HG03521 (cell line): ENCODE measurements around the gene LYST.
A peak's percentile ranks its signal among the peaks of the same experiment; 100 is the strongest.
"Not testable (repeated sequence)": the region's sequence is repeated elsewhere in the genome, so short reads cannot be mapped to it uniquely, and the experiment has no call there.

Source experiments
- ATAC-seq: cut with Tn5 transposase; IDR thresholded peaks from one replicate; pipeline ENCODE4 v1.9.1; 2021; ENCODE audit warnings: mild to moderate bottlenecking, moderate library complexity; ENCODE audit not compliant: unreplicated experiment

Gene LYST

DNA sequence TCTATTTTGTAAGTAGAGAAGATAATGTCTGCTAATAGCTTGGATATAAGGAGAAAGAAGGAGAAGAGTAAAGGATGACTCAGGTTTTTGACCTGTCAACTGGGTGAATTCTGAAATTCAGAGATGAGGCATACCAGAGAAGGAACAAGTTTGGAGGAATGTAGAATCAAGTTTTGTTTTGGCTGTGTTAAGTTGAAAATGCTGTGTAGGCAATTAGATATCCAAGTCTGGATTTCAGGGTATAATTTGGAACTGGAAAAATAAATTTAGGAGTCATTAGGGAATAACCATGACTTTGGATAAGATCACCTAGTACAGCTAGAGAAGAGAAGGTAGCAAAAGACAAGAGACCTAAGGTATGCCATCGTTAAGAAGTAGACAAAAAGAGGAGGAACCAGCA, 194.7 kb downstream of the LYST start:
- no peak for ATAC-seq

DNA sequence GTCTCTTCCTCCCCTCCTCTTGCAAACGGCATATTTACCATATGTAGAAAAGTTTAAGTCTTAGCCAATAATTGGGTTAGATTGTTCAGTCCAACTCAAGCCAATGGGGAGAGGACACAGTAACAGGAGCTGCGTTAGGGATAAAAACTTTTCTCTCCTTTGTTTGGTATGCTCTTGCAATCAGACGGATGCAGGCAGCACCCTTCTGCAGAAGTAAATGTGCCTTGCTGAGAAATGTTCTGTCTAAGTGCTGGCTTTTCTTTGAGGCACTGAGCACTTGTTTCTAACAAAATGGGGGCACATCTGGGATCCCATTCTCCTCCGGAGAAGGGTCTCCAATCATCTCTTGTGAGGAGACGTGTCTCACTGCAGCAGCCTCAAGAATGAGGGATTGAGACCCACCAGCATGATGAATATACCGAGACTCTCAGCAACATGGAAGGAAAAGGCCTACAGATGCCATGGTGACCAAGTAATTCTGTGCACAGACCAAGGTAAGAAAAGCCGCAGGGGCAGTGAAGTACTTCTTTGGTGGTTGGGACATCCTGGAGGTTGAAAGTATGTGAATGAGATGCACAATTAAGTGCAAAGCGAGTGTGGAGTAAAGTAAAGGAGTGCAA, 196.4 kb downstream of the LYST start:
- ATAC-seq, result no peak

DNA sequence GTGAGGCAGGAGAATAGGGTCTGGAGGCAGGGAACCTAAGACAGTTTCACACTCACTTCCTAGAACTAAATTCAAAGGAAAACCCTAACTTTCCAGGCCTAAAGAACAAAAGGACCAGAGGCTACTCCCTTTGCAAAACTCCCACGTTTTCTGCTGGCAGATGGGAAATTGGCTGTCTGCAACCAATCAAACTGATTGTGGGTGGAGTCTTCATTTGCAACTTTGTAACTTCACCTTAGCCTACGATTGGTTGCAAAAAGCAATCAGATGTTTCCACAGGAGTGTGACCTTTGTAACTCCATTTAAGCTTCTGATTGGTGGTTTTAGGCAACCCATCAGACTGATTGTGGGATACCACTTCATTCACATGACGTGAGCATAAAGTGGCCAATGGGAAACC, 197.4 kb downstream of the LYST start:
- ATAC-seq, result no peak

DNA sequence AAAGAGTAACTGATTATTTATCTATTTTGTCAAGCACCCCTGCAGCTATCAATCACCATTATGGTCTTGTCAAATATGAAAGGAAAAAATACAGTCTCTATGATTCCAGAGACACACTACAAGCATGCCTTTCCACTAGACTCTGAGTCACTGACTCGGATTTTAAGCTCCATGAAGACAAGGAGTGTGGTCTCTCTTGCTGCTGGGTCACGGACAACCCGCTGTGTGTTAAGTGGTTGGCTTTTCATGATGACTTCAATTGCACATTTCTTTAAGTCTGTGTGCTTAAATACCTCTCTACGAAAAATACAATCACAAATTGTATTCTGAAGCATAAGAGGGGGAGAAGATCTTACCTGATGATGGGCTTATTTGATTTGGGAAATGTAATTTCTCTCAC, 203.1 kb downstream of the LYST start:
- no peak for ATAC-seq

DNA sequence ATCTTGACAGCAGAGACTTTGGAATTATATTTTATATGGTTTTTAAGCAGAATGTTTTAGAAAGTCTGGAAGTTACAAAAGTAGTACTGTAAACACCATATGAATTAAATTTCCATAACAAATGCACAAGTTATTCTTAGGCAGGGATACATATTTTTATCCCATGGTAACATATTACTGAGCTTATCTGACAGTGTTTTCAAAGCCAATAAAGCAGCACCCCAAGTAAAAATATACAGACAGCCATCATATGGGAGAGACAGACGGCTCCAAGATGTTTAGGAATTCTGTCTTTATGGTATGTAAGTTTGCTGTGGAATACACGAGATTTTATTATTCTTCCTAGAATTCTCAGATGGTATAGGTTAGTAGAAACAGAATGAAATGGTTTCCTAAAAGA, 205.1 kb downstream of the LYST start:
- ATAC-seq, result no peak

DNA sequence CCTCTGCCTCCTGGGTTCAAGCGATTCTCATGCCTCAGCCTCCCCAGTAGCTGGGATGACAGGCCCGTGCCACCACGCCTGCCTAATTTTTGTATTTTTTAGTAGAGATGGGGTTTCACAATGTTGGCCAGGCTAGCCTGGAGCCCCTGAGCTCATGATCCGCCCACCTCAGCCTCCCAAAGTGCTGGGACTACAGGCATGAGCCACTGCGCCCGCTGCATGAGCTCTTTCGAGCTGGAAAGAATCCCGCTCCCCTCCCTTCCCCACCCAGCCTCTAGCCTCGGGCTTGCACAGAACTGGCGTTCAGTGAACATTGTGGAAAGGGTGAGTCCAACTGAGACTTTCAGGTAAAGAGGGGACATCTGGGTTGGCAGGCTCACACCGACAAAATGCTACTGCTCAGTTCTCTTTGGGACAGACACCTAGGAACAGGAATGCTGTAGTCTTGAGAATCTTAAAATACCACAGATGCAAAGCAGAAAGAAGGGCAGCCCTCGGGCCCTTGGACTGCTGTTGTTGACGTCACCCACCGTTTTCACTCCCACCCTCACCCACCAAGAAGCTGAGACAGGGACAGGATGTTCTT, 207.4 kb downstream of the LYST start:
- ATAC-seq, result no peak

DNA sequence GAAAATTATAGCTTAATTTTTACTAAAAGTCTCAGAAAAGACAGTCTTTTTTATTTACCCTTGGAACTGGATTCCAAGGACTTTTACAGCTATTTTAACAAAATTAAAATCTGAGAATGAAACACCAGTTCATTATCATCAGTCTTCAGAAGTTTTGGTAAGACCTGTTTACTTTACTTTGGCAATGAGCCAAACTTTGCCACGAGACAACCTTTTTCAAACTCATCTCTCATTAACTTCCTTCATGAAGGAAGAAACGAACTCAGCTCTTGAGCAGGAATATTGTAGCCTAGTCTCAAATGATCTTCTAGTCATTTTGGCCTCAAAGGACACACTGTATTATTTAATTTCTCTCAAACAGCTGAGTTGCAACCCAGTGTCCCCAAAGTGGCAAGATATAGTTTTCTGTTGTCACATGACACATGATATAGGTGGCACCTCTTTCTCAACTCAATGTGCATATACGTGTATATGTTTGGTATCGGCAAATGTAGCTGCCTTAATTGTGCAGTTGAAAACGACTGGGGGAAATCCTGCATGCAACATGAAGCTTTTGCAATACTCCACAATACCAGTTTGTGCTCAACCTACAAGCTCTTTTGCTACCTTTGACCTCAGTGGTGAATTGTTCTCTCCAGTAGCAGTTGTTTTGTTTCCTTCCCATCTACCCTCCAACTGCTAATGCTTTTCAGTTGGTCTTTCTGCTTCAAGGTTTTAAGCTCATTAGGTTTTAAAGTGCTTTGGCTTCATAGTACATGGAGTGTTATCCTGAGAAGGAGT, 208.8 kb downstream of the LYST start:
- no peak for ATAC-seq

DNA sequence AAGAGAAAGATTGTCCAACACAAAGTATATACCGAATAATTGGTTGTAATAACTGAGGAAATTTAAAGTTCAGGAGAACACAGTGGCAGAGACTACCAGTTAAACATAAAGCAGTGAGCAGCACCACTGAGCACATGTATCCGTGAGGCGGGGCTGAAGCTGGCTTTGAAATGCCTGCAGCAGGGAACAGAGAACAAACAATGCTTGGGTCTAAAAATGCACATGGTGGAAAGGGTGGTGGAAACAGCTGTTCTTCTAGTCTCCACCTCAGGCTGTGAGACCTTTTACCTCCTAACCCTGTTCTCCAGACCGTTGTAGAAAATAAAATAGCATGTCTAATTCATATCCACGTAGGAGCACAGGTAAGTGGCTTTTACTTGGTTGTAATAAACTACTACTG, 209.4 kb downstream of the LYST start:
- no peak for ATAC-seq

DNA sequence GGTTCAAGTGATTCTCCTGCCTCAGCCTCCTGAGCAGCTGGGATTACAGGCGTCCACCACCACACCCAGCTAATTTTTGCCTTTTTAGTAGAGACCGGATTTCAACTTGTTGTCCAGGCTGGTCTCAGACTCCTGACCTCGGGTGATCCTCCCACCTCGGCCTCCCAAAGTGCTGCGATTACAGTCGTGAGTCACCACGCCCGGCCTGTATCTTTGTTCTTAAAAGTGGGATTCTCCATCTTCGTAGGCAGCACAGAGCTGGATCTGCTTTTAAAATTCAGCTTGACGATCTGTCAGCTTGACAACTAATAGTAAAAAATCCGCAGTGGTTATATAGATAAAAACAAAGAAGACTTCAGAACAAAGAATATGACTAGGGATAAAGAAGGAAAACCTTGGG, 214.3 kb downstream of the LYST start:
- ATAC-seq, result no peak

DNA sequence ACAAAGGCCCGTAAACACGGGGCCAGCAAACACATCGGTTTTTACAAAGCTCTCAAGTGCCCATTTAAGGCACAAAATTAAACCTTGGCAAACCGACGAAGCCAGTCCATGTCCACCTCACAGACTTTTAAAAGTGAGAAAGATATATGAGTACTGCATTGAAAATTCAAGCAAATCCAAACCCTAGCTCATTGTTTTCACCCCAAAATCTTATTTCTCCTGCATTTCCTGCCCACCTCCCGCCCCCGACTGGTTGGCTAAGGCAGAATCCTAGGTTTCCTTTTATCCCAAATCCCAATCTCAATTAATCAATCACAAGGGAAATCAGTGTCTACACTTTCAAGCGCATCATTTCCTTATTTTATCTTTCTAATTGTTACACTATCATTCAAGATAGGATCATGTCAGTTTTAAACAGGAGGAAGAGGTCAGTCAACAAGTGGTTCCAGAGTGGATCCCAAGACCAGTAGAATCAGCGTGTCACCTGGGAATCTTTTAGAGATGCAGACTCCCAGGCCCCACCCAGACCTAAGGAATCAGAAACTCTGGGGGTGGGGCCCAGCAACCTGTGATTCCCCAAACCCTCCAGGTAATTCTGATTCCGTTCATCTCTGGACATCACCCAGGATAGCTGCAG, 215.4 kb downstream of the LYST start:
- no peak for ATAC-seq

DNA sequence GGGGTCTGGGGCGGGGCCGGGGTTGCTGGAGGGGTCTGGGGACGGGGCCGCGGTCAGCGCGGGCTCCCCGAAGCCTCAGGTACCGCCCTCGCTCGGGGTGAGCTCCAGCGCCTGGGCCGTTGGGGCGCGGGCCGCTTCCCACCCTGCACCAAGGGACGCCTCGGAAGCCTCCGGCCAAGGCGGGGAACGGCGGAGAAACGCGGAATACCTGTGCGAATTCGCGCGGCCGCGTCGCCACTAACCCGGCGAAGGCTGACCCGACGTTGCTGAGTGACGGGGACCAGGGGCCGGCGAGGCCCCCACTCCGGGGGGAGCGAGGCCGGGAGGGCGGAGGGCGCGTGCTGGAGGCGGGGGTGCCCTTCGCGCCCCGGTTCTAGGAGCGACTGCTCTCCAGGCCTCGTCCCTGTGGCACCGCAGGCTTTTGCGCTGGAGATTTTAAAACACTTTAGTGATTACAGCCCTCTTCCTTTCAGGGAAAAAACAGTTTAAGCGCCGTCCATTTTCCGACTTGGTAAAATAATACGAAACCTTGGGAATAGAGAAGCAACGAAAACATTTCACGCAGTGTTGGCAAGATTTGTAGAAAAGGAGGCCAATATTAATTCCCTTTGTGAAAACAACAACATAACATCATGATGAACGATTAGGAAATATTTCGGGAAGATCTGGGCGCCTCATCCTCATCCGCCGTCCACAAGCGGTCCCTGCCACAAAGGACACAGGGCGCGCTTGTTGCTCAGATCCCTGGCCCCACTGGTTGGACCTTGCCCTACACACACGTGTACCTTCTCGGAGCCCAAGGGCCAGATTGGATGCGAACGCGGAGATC, 216.2 kb downstream of the LYST start:
- ATAC-seq, result no peak

DNA sequence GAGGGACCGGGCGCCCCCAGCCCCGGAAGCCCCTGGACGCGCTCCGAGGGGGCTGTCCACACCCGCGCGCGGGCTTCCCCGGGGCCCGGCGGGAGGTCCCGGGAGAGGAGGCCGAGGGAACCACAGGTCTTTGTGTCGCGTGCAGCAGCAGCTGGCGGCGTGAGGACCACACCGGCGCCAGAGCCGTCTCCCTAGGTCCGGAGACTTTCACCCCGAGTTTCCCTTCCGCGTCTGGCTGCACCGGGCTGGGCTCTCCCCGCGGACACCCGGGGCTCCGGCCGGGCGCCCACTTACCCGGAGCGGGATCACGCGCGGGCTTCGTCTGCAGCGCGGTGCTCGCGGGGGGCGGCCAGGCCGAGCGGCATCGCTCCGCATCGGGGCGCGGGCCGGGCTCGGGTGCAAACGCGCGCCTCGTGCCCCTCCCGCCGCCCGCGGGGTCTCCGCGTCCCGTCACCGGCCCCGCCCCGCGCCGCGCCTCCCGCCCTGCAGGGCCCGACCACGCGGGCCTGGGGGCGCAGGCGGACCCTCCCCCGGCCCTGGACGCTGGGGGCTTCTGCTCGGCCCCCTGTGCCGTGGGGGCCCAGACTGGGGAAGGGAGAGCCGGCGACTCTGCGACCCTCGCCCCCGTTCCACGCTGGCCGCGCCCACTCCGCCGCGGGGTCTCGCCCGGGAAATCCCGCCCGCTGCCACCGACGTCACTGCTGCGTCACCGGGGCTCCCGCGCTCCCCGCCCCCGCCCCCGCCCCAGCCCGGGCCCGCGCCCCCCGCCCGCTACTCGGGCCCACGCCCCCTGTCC, 217.1 kb downstream of the LYST start, which contains the start of gene GNG4:
Gene GNG4, minus strand, starts transcription at position 417 of the 796 bp plus-strand sequence. CDS start 65,946 bp downstream, outside the sequence.
- ATAC-seq, result peak; percentile 45

DNA sequence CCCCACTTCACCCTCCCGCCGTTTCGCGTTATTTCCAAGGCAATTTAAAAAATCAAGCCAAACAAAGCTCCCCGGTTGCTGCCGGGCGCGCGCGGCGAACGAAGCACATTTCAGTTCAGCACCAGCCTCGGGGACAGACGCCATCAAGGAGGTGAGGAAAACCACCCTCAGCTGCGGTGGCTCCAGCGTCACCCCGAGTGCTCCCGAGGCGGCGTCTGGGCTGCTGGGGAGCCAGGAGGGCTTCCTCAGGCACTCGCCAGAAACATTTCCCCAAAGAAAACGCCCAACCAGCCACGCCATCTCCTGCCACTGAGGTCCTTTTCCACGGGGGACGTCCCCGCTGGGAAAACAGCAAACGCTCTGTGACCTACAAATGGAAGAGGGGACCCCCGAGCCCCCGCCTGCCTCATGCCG, 217.7 kb downstream of the LYST start:
- ATAC-seq, result peak; percentile 47

DNA sequence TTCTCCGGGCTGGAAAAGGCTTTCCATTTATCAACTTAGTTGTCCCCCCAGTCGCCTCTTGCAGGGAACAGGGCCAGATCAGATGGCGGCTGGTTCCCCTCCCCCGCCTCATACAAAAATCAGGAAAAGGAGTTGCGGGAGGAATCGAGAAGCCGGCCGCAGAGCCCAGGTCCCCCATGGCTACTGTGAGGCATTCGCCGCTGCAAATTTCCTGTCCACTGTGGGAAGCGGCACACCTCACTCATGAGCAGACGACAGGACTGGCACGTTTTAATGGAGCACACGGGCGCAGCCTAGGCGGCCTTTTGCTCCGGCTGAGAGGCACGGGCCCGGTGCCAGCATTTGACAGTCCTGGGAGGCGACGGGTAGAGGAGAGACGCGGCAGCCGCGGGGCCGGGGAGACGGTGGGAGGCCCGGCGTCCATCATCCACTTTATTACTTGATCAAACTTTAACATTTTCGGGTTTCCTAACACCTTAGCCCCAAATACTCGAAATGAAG, 218.2 kb downstream of the LYST start:
- ATAC-seq, result no peak

DNA sequence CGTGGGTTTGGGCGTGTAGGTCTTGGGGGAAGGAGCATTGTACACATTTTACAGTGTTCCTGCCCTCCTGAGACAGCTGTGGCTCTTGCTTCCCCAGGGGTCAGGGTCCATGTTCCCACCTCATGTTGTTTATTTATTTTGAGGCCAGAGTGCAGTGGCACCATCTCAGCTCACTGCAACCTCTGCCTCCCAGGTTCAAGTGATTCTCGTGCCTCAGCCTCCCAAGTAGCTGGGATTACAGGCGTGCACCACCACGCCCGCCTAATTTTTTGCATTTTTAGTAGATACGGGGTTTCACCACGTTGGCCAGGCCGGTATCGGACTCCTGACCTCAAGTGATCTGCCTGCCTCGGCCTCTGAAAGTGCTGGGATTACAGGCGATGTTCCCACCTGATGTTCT, 219.2 kb downstream of the LYST start:
- ATAC-seq, result not testable (repeated sequence)

DNA sequence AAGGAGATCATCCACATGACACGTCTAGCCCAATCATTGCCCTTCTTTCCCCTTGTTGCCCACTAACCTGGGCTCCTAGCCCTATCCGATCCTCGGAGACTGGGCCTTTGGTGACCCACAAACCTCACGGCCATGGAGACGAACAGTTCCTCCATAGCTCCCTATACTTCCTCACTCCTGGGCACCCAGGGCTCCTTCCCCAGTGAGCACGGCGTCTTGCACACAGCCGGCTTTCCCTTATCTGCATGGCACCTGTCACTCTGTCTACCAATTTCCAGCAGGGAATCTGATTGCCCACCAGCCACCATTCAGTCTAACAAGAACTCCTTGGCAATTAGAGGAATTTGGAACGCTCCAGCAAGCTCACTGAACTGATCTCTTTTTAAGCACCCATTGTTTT, 220.2 kb downstream of the LYST start:
- no peak for ATAC-seq

DNA sequence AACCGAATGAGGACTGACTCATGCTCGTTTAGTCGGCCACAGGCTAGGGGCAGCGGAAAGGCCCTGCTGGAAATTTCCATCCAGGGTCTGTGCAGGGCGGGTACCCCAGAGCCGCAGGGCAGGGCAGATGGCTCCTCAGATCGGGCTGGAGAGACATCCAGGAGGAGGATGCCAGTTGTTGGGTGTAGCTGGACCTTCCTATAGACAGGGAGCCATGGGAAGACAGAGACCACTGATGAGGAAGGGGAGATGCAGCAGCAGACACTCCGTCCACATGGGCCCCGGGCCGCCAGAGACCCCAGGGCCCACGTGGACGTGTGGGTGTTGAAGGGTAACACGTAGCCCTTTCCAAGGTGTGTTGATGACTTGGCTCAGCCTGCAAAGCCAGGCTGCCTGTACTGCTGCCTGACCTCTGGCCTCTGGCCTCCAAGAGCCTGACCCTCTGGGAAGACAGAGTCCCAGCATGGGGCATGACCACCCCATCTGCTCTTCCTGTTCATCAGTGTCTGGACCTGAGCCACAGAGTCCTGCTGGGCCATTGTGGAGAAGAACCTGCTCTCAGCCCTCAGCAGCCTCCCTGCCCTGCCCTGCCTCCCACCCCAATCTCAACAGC, 221.9 kb downstream of the LYST start:
- ATAC-seq, result no peak

DNA sequence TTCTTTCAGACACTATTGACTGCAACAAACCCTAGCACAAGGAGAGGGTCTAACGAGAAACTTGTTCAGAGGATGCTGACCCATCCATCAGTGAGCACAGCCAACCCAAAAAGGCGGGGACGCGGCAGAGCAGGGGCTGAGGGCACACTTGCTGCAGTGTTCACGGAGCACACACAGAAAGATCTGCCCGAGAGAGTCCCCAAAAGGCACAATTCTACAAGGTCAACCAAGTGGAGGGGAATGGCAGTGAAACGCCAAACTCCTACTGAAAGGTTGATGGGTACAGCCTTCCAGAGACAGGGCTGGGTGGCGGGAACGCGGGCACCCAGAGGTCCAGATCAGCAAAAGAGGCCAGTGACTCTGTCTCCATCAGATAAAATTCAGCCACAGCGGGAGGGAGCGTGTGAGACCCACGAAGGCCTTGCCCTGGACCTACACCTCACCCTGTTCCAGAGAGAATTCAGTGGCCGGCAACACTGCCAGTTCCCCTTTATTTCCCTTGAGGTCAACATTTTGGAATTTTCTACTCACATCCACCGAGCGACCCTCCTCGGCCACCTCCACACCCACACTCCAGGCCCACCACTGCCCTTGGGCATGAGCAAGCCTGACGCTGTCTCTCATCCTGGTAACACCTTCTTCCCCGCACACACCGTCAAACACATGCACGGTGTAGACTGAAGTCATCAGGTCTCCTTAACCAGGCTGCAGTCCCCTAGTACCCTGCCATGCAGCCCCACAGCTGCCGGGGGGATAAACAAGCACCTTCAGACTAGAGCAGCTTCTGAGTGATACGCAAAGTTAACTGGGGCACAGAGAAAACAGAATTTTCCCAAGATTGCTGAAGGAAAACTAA, 222.6 kb downstream of the LYST start:
- ATAC-seq, result no peak
